Keratinocyte (primary cell): ENCODE data around the gene HOXB7. TPM values are rescaled to one million over a fixed set of nuclear protein-coding genes. Genes with fewer than 3 reads are reported as not detected.

Source experiments
- DNase-seq: peaks from one replicate; pipeline ENCODE4 v3.0.0-alpha.2; 2011; ENCODE audit warnings: low read depth, missing footprints, low spot score
- FAIRE-seq: peaks from 2 replicates; lab custom pipeline; 2011; peaks lifted over from hg19 to GRCh38; lab: Jason Lieb, UNC
- H2AFZ ChIP-seq: 2 replicates; pipeline ENCODE4 v1.6.0; 2012; ENCODE audit warnings: low read length, control low read depth, inconsistent platforms; ENCODE audit not compliant: control insufficient read depth
- H3K27ac ChIP-seq: 2 replicates; pipeline ENCODE4 v1.5.1; 2011; ENCODE audit warnings: low read length; ENCODE audit not compliant: control insufficient read depth, insufficient read depth
- H3K27me3 ChIP-seq: 3 replicates; pipeline ENCODE4 v1.6.0; 2011; ENCODE audit warnings: low read length; ENCODE audit not compliant: control insufficient read depth, insufficient read depth; ENCODE audit errors: extremely low read depth
- H3K36me3 ChIP-seq, 2 experiments: 2 replicates in 1 of 2; 3 replicates in 1 of 2; pipeline ENCODE4 v1.5.1; 2011; ENCODE audit warnings: low read length in 2 of 2, mild to moderate bottlenecking in 1 of 2; ENCODE audit not compliant: control insufficient read depth in 2 of 2, insufficient read depth in 2 of 2; ENCODE audit errors: extremely low read depth in 1 of 2
- H3K4me1 ChIP-seq: 3 replicates; pipeline ENCODE4 v1.5.1; 2011; ENCODE audit warnings: low read length; ENCODE audit not compliant: control insufficient read depth, insufficient read depth; ENCODE audit errors: extremely low read depth
- H3K4me2 ChIP-seq: 3 replicates; pipeline ENCODE4 v1.6.0; 2011; ENCODE audit warnings: low read depth, low read length; ENCODE audit not compliant: control insufficient read depth, insufficient read depth; ENCODE audit errors: extremely low read depth
- H3K4me3 ChIP-seq, 3 experiments: fragments of 200-600 bp in 1 of 3; sonication (generic) in 1 of 3; 2 replicates in 2 of 3; 3 replicates in 1 of 3; pipeline ENCODE4 v1.5.1; 2011 to 2016; ENCODE audit warnings: low read length in 3 of 3, mild to moderate bottlenecking in 3 of 3, control low read depth in 2 of 3, inconsistent platforms in 1 of 3, low read depth in 1 of 3, mixed read lengths in 1 of 3, mixed run types in 1 of 3, moderate library complexity in 1 of 3; ENCODE audit not compliant: control insufficient read depth in 2 of 3, insufficient read depth in 2 of 3; ENCODE audit errors: extremely low read depth in 1 of 3
- H3K79me2 ChIP-seq: 2 replicates; pipeline ENCODE4 v1.6.0; 2012; ENCODE audit warnings: low read length; ENCODE audit not compliant: control insufficient read depth, insufficient read depth
- H3K9ac ChIP-seq: 3 replicates; pipeline ENCODE4 v1.6.0; 2011; ENCODE audit warnings: low read length; ENCODE audit not compliant: control insufficient read depth, insufficient read depth; ENCODE audit errors: extremely low read depth
- H3K9me1 ChIP-seq: 3 replicates; pipeline ENCODE4 v1.6.0; 2011; ENCODE audit warnings: low read length; ENCODE audit not compliant: control insufficient read depth, insufficient read depth; ENCODE audit errors: extremely low read depth
- H3K9me3 ChIP-seq: 2 replicates; pipeline ENCODE4 v1.5.1; 2012; ENCODE audit warnings: low read depth, low read length; ENCODE audit not compliant: control insufficient read depth
- H4K20me1 ChIP-seq: 3 replicates; pipeline ENCODE4 v1.6.0; 2011; ENCODE audit warnings: low read length; ENCODE audit not compliant: control insufficient read depth, insufficient read depth; ENCODE audit errors: extremely low read depth
- EZH2 ChIP-seq: IDR thresholded peaks from one replicate; pipeline ENCODE4 v1.6.1; 2012; ENCODE audit warnings: inconsistent platforms, mild to moderate bottlenecking, low read length, moderate library complexity
- dilution Hi-C: fragments of 300-500 bp; cut with MboI; formaldehyde crosslinking; loops from one replicate; pipeline ENCODE4 v1.7.0; 2020; ENCODE audit warnings: low sequenced_read_pairs; ENCODE audit not compliant: extremely low pct_ligation_motif_present
- polyA plus RNA-seq, 5 experiments: library from polyadenylated mRNA; depleted of rRNA in 3 of 5; stranded (reverse) in 3 of 5; stranded (forward) in 1 of 5; unstranded in 1 of 5; fragments of >200 nt; gene quantifications; 1 replicate in 1 of 5; 2 replicates in 3 of 5; 3 replicates in 1 of 5; pipeline versions ENCODE4 v1.2.1 to v1.2.3, GENCODE V29; 2011 to 2012; ENCODE audit warnings: missing spikeins in 2 of 5, low read depth in 1 of 5, low replicate concordance in 1 of 5
- TF ChIP-seq, protein P1 (sequence below), 3 experiments: IDR thresholded peaks in 1 of 3; conservative IDR thresholded peaks in 1 of 3; optimal IDR thresholded peaks in 1 of 3; 2 replicates in 2 of 3; 3 replicates in 1 of 3; pipeline versions ENCODE3 to v1.5.1; 2011; ENCODE audit warnings: low read length in 3 of 3, mild to moderate bottlenecking in 3 of 3, moderate library complexity in 2 of 3, control low read depth in 1 of 3, inconsistent platforms in 1 of 3; ENCODE audit not compliant: insufficient read depth in 2 of 3; ENCODE audit errors: extremely low read depth in 1 of 3

Gene HOXB7
- polyA plus RNA-seq, 1 donor (not counting 4 experiments of a cell fraction or from before 2014, with no cell fraction given), result 1.0 TPM

DNA sequence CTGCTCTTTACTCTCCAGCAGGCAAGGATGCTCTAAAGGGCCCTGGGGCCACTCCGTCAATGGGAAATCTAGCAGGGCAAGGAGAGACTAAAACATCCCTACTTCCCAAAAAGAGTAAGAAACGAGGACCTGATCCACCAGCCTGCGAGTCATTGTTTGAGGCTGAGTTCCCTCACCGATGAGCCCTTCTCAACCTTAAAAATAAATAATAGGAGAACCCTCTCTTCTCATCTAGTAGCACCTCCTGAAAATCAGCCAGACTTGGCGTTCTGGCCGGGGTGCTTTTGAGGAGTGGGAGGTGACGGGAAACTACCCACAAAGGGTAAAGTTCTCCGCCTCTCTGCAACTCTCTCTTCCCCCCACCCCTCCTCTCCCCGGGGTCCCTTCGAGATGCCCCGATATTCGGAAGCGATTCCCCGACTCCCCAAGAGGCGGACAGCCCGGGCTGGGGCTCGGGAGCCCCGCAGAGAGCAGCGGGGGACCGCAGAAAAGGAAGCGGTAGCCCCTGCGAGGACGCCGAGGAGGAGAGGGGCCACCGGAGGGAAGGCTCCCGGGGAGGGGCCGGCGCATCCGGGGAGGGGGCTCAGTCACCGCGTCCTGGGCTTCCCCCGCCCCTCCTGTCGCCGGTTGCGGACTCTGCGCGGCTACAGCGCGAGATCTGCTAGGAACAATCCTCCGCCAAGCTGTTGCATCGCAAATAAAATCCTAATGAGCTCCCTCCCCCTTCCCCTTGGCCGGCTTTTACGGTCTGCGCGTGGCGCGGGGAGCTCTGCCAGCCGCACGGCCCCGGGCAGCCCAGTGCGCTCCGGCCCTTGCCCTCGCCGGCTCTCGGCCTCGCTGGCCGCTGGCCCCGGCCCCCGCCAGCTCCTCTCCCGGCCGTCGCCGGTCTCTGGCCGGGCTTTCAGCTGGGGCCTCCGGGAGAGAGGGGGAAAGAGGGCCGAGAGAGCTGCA is 14.0 kb upstream of the HOXB7 start:
- Histone ChIP-seq H3K36me3 (no peaks in the 10 kb centered on the region), H3K9me1 (no peaks in the 10 kb centered on the region), H3K9me3 (no peaks in the 10 kb centered on the region), H3K9ac (no peak overlapping the region), H4K20me1 (no peaks in the 10 kb centered on the region), H3K27me3 (peaks cover 100% of the 10 kb centered on the region), H2AFZ (no peak overlapping the region), H3K4me2 (peak overlapping the region; percentile 67), H3K27ac (no peak overlapping the region), H3K79me2 (no peaks in the 10 kb centered on the region), H3K4me1 (peaks cover 3% of the 10 kb centered on the region), H3K4me3 (peak overlapping the region; percentile 17 to 52 (median 26))
- no peak for FAIRE-seq
- no peak for TF ChIP-seq EZH2
- TF ChIP-seq, protein P1, sequence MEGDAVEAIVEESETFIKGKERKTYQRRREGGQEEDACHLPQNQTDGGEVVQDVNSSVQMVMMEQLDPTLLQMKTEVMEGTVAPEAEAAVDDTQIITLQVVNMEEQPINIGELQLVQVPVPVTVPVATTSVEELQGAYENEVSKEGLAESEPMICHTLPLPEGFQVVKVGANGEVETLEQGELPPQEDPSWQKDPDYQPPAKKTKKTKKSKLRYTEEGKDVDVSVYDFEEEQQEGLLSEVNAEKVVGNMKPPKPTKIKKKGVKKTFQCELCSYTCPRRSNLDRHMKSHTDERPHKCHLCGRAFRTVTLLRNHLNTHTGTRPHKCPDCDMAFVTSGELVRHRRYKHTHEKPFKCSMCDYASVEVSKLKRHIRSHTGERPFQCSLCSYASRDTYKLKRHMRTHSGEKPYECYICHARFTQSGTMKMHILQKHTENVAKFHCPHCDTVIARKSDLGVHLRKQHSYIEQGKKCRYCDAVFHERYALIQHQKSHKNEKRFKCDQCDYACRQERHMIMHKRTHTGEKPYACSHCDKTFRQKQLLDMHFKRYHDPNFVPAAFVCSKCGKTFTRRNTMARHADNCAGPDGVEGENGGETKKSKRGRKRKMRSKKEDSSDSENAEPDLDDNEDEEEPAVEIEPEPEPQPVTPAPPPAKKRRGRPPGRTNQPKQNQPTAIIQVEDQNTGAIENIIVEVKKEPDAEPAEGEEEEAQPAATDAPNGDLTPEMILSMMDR (optimal IDR thresholded peaks at IDR 0.05 in 1 of 3, IDR thresholded peaks at IDR 0.05 in 1 of 3, conservative IDR thresholded peaks at IDR 0.05 in 1 of 3; ENCODE audit: extremely low read depth in 1 of 3, insufficient read depth in 2 of 3, low read length in 3 of 3), result no peak
- no peak for DNase-seq
- dilution Hi-C loops, result no loop called here

DNA sequence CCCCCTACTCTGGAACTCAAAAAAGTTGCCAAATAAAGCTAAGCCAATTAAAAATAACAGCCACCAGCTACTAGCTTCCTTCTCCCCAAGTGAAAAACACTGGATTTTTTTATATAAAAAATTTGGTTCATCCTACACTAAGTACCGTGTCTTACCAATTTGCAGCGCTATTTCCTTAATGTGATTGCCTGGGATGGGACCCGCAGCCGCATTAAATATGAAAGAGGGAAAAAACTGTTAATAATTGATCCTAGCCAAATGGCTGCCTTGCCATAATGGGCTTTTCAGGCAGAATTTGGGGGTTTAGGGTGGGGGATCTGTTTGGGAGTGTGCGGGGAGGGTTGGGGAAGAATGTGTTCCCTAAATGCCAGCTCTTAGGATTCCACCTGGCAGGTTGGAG is 13.3 kb upstream of the HOXB7 start:
- no peak overlapping the region for H3K27ac ChIP-seq
- no peak overlapping the region for H3K4me2 ChIP-seq
- dilution Hi-C loops, result no loop called here
- H2AFZ ChIP-seq, result no peak overlapping the region
- DNase-seq (no peak), FAIRE-seq (no peak)
- H3K27me3 ChIP-seq, result peaks cover 100% of the 10 kb centered on the region
- H3K9me1 ChIP-seq, result no peaks in the 10 kb centered on the region
- H4K20me1 ChIP-seq, result no peaks in the 10 kb centered on the region
- peaks cover 3% of the 10 kb centered on the region for H3K4me1 ChIP-seq
- H3K79me2 ChIP-seq, result no peaks in the 10 kb centered on the region
- no peak for TF ChIP-seq EZH2
- TF ChIP-seq, protein P1 (optimal IDR thresholded peaks at IDR 0.05 in 1 of 3, IDR thresholded peaks at IDR 0.05 in 1 of 3, conservative IDR thresholded peaks at IDR 0.05 in 1 of 3; ENCODE audit: extremely low read depth in 1 of 3, insufficient read depth in 2 of 3, low read length in 3 of 3), result no peak
- H3K9ac ChIP-seq, result no peak overlapping the region
- no peaks in the 10 kb centered on the region for H3K36me3 ChIP-seq
- no peak overlapping the region for H3K4me3 ChIP-seq
- no peaks in the 10 kb centered on the region for H3K9me3 ChIP-seq
